ENCODE results near the gene CC2D2B.

DNA sequence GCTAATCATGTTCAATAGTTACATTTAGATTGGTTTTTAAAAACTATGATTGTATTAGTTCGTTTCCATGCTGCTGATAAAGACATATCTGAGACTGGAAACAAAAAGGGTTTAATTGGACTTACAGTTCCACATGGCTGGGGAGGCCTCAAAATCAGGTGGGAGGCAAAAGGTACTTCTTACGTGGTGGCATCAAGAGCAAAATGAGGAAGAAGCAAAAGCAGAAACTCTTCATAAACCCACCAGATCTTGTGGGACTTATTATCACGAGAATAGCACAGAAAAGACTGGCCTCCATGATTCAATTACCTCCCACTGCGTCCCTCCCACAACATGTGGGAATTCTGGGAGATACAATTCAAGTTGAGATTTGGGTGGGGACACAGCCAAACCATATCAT is 34.1 kb upstream of the CC2D2B start:
- TF ChIP-seq, protein P1, sequence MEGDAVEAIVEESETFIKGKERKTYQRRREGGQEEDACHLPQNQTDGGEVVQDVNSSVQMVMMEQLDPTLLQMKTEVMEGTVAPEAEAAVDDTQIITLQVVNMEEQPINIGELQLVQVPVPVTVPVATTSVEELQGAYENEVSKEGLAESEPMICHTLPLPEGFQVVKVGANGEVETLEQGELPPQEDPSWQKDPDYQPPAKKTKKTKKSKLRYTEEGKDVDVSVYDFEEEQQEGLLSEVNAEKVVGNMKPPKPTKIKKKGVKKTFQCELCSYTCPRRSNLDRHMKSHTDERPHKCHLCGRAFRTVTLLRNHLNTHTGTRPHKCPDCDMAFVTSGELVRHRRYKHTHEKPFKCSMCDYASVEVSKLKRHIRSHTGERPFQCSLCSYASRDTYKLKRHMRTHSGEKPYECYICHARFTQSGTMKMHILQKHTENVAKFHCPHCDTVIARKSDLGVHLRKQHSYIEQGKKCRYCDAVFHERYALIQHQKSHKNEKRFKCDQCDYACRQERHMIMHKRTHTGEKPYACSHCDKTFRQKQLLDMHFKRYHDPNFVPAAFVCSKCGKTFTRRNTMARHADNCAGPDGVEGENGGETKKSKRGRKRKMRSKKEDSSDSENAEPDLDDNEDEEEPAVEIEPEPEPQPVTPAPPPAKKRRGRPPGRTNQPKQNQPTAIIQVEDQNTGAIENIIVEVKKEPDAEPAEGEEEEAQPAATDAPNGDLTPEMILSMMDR (IDR thresholded peaks at IDR 0.05; ENCODE audit: low read depth, low read length, missing input control), result no peak
- TF ChIP-seq RXRA (IDR thresholded peaks at IDR 0.05), result no peak
- TF ChIP-seq YY1 (IDR thresholded peaks at IDR 0.05), result no peak
- TF ChIP-seq RAD21 (IDR thresholded peaks at IDR 0.05), result no peak
- no peak for TF ChIP-seq GABPA (IDR thresholded peaks at IDR 0.05 in 1 of 2, conservative IDR thresholded peaks at IDR 0.05 in 1 of 2)
- TF ChIP-seq, protein P2, sequence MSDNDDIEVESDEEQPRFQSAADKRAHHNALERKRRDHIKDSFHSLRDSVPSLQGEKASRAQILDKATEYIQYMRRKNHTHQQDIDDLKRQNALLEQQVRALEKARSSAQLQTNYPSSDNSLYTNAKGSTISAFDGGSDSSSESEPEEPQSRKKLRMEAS (IDR thresholded peaks at IDR 0.05), result no peak
- TF ChIP-seq, protein P3, sequence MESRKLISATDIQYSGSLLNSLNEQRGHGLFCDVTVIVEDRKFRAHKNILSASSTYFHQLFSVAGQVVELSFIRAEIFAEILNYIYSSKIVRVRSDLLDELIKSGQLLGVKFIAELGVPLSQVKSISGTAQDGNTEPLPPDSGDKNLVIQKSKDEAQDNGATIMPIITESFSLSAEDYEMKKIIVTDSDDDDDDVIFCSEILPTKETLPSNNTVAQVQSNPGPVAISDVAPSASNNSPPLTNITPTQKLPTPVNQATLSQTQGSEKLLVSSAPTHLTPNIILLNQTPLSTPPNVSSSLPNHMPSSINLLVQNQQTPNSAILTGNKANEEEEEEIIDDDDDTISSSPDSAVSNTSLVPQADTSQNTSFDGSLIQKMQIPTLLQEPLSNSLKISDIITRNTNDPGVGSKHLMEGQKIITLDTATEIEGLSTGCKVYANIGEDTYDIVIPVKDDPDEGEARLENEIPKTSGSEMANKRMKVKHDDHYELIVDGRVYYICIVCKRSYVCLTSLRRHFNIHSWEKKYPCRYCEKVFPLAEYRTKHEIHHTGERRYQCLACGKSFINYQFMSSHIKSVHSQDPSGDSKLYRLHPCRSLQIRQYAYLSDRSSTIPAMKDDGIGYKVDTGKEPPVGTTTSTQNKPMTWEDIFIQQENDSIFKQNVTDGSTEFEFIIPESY (IDR thresholded peaks at IDR 0.05), result no peak
- TF ChIP-seq, protein P4, sequence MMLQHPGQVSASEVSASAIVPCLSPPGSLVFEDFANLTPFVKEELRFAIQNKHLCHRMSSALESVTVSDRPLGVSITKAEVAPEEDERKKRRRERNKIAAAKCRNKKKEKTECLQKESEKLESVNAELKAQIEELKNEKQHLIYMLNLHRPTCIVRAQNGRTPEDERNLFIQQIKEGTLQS (IDR thresholded peaks at IDR 0.05), result no peak
- no peak for TF ChIP-seq HNF4A (conservative IDR thresholded peaks at IDR 0.05)
- TF ChIP-seq SP1 (IDR thresholded peaks at IDR 0.05), result no peak
